Heart left ventricle (tissue), 13 donors: ENCODE data around the gene NCOR1.

Experiments
- CTCF ChIP-seq, 12 donors: fragments of 200-600 bp; sonication (generic) in 4 of 12; IDR thresholded peaks; one replicate each; pipeline versions ENCODE4 v1.5.0 to v1.8.0; 2018 to 2022; ENCODE audit warnings: antibody characterized with exemption in 12 of 12, mild to moderate bottlenecking in 5 of 12
- POLR2A ChIP-seq, 2 donors: fragments of 450-650 bp; IDR thresholded peaks; one replicate each; pipeline ENCODE4 v1.6.1; 2017; ENCODE audit warnings: antibody characterized with exemption in 2 of 2, mild to moderate bottlenecking in 2 of 2, moderate library complexity in 2 of 2
- donor health status: ischemic (EF 13 %, LVEDD 7.1; RV severe dilation, severe dysfunction).
- donor health status: DM: no; HTN: yes; CAD: no.
- donor health status: DM: no; HTN: no; CAD: no.
- donor health status: ischemic (EF 25% LVEDD 6.9; RV normal size, moderate dysfunction).
- donor health status: ischemic (EF 25% LVEDD 5.7; RV mildly dilated, moderate dysfunction).
- donor health status: ischemic (EF 35%, LVEDD 5.7; RV mildly dilated, moderate dysfunction).
- donor health status: nonischemic (EF 11% LVEDD 7.7; RV severe dilation, severe dysfunction).
- donor health status: DM: yes; HTN: yes; CAD: no.
- donor health status: PGD.
- donor health status: ischemic (EF 29% LVEDD 5.4; RV normal size, mild dysfunction).
- donor health status: nonischemic (EF 23%, LVEDD 6.1; RV moderate dilation, normal function).

GRCh38 chr17:16007439-16007838 lies 207.9 kb downstream of the NCOR1 start:
- TF ChIP-seq CTCF (IDR thresholded peaks at IDR 0.05) (no peak), POLR2A (IDR thresholded peaks at IDR 0.05) (no peak)
